Measurements from ENCODE around the gene BTLA. TPM values are rescaled to one million over a fixed set of nuclear protein-coding genes. Genes with fewer than 3 reads are reported as not detected.

The BTLA gene, protein sequence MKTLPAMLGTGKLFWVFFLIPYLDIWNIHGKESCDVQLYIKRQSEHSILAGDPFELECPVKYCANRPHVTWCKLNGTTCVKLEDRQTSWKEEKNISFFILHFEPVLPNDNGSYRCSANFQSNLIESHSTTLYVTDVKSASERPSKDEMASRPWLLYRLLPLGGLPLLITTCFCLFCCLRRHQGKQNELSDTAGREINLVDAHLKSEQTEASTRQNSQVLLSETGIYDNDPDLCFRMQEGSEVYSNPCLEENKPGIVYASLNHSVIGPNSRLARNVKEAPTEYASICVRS
- total RNA-seq: 0.07 and 0.30 TPM in 2 replicates

DNA sequence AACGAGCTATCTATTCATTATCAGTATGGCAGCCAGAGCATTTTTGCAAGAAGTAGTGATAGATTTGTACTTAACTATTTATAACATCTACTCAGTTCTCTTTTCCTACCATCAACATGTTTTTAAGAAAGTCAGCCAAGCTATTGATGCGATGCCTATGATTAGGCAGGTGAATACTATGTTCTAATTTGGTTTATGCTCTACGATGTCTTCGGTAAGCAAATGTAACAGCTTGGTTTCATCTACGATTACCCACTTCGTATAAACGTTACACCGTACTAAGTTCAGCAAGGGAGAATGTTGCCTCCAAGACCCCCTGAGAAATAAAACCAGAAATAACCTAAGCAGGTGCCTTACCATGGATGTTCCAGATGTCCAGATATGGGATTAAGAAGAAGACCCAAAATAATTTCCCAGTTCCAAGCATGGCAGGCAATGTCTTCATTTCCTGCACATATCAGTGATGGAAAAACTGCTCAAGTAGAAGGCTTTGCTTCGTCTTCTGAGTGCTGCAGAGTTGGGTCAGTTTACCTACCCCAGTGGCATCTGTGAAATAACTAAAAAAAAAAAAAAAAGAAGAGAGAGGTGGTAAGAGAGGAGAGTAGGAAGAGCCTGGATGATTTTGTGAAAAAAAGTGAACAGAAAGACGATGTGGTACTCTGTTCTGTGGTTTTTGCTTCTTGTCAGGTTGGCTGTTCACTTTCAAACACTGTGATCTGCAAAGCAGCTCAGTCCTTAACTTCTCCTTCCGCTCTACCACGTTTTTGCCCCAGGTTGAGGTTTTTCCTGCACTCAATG, at the start of gene BTLA:
Gene BTLA (minus strand): TSS at position 559 of the 798 bp plus-strand sequence. CDS start 114 bp downstream, at position 445.

Other genes with a start within 250 kb of the BTLA start
- 0.20 and 0.43 TPM in 2 replicates for gene SLC9C1, start 205.3 kb downstream of the BTLA start, total RNA-seq
- gene CD200, start 166.3 kb downstream of the BTLA start, total RNA-seq: 12.3 and 12.8 TPM in 2 replicates
- gene ATG3, start 62.5 kb upstream of the BTLA start, total RNA-seq: 53.3 and 54.7 TPM in 2 replicates
- gene SLC35A5, start 62.6 kb upstream of the BTLA start, total RNA-seq: 58.2 and 66.3 TPM in 2 replicates
- gene CCDC80, start 141.7 kb upstream of the BTLA start, total RNA-seq: 1,619 and 1,677 TPM in 2 replicates

Data from smooth muscle cell of the pulmonary artery (primary cell).